DMS 273 (cell line): ENCODE results near the gene TSPY9.
"Not testable (repeated sequence)": the region's sequence is repeated elsewhere in the genome, so short reads cannot be mapped to it uniquely, and the experiment has no call there.

Experiments used
- DNase-seq: peaks from one replicate; lab custom pipeline; 2025; ENCODE audit not compliant: unreplicated experiment; lab: John Stamatoyannopoulos, UW

Gene TSPY9, protein sequence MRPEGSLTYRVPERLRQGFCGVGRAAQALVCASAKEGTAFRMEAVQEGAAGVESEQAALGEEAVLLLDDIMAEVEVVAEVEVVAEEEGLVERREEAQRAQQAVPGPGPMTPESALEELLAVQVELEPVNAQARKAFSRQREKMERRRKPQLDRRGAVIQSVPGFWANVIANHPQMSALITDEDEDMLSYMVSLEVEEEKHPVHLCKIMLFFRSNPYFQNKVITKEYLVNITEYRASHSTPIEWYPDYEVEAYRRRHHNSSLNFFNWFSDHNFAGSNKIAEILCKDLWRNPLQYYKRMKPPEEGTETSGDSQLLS

DNA sequence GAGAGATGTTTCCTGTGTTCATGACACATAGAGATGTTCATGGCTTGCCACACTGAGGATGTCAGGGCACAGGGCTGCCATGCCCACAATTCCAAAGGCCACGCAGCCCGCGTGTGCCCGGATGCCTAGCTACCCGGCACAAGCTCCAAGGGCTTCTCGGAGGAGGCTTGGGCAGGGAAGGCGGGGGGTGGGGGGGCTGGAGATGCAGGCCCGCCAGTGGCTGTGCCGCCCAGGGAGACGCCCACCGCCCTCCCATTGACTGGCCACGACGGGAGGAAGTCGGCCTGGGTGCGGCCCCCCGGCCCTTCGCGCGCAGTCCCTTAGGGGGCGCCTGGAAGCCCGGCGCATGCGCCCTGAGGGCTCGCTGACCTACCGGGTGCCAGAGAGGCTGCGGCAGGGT, at the start of gene TSPY9:
Gene TSPY9, plus strand, starts transcription at position 301 of the 400 bp plus-strand sequence. Its CDS starts 46 bp downstream, at position 347.
- not testable (repeated sequence) for DNase-seq

GRCh38 chrY:9466655-9467054, 20.4 kb upstream of the TSPY9 start, which contains the start of gene TSPY1:
TSPY1 (plus strand) TSS chrY:9466955; CDS start chrY:9467001, 46 bp downstream.
- not testable (repeated sequence) for DNase-seq

DNA sequence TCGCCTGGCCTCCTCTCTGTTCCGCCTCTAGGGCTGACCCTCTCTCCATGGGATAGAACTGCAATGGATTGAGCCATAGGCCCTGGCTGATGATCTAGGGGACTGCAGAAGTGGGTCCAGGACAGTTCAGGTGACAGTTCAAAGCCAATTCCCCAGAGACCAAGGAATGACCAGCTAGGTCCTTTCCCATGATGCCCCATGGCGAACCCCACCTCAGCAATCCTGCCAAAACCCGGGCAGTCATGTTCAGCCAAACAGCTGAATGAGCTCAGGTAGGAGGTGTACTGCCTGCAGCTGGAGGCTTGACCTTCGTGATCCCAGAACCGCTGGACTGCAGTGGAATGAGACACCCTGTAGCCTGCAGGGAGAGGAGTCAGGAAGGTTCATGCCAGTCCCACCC, 17.3 kb downstream of the TSPY9 start:
- DNase-seq: not testable (repeated sequence)

DNA sequence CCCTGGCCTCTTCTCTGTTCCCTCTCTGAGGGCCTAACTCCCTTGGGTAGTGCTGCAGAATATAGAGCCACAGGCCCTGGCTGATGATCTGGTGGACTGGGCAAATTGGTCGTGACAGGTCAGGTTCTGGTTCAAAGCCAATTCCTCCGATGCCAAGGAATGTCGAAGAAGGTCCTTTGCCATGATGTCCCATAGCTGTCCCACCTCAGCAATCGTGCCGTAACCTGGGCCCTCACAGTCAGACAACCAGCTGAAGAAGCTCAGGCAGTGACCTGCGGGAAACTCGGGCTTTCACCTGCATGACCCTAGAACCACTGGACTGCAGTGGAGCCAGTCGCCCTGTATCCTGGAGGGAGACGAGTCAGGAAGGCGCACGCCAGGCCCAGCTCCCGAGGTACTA, 29.2 kb downstream of the TSPY9 start:
- DNase-seq: not testable (repeated sequence)

GRCh38 chrY:9527580-9527979, 40.5 kb downstream of the TSPY9 start, which contains the start of gene TSPY10:
TSPY10 (plus strand) TSS chrY:9527880; CDS start chrY:9527926, 46 bp downstream.
- DNase-seq: not testable (repeated sequence)
